ENCODE results near the gene RAD23A. TPM values are rescaled to one million over a fixed set of nuclear protein-coding genes. Genes with fewer than 3 reads are reported as not detected.

Gene RAD23A
- total RNA-seq, 1 donor from 2014 or later: 37.7 TPM

DNA sequence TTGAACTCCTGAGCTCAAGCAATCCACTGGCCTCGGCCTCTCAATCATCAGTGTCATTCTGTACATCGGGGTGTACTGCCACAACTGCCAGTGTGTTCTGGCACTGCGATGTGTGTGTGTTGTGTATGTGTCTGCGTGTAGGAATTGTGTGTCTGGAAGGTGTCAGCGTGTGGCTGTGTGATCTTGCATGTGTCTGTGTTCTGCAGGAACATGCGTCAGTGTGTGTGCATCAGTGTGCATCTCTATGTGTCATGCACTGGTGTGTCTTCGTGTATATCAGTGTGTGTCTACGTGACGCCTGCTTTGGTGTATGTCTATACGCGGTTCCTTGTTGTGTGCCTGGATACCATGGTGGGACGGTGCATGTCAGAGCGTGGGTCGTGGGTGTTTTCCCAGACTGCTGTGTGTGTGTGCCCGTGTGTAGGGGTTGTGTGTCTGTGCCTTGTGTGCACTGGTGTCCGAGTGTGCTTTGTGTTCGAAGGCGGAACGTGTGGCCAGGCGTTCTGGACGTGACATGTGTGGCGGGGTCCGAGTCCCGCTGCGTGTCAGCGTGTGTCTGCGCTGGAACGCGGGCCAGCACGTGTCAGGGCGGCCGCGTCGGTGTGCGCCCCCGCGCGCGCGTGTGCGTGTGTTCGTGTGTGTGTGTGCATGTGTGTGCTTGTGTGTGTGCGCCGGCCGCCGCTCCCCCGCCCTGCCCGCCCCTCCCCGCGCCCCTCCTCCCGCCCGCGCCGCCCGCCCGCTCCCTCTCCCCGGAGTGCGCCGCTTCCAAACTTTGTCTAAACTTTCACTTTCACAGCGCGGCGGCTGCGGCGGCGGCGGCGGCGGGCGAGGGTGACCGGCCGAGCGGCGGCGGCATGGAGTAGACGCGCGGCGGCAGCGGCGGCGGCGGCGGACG lies 49.3 kb downstream of the RAD23A start, which contains the start of gene NFIX:
NFIX (plus strand) TSS at position 775 of the 895 bp plus-strand sequence. CDS start 363 bp downstream, outside the sequence.
- H3K4me3 Mint-ChIP-seq: peak within 1 kb of the TSS; percentile 90
- H3K27me3 Mint-ChIP-seq (ENCODE audit: insufficient read depth, low read depth): peaks cover 70% of the 10 kb centered on the region
- Histone ChIP-seq H3K9ac (no peak within 1 kb of the TSS), H3K4me2 (peak within 1 kb of the TSS; percentile 73), H3K27me3 (peaks cover 98% of the 10 kb centered on the region), H3K27ac (no peak within 1 kb of the TSS), H2AFZ (replicated peaks) (no peak within 1 kb of the TSS), H3K36me3 (no peaks in the 10 kb centered on the region), H3K4me1 (no peaks in the 10 kb centered on the region), H3K4me3 (peak within 1 kb of the TSS; percentile 40), H3F3A (ENCODE audit: low read depth) (peaks cover 6% of the 10 kb centered on the region), H4K20me1 (ENCODE audit: low read depth) (peaks cover 36% of the 10 kb centered on the region), H3K9me3 (ENCODE audit: low read depth) (no peaks in the 10 kb centered on the region), H3K79me2 (ENCODE audit: low read depth) (no peaks in the 10 kb centered on the region)
- H3K9me3 Mint-ChIP-seq: peaks cover 7% of the 10 kb centered on the region
- TF ChIP-seq EZH2phosphoT487 (IDR thresholded peaks at IDR 0.05): peak; percentile 86
- TF ChIP-seq EZH2 (IDR thresholded peaks at IDR 0.05): peak; percentile 87
- TF ChIP-seq, protein P1, sequence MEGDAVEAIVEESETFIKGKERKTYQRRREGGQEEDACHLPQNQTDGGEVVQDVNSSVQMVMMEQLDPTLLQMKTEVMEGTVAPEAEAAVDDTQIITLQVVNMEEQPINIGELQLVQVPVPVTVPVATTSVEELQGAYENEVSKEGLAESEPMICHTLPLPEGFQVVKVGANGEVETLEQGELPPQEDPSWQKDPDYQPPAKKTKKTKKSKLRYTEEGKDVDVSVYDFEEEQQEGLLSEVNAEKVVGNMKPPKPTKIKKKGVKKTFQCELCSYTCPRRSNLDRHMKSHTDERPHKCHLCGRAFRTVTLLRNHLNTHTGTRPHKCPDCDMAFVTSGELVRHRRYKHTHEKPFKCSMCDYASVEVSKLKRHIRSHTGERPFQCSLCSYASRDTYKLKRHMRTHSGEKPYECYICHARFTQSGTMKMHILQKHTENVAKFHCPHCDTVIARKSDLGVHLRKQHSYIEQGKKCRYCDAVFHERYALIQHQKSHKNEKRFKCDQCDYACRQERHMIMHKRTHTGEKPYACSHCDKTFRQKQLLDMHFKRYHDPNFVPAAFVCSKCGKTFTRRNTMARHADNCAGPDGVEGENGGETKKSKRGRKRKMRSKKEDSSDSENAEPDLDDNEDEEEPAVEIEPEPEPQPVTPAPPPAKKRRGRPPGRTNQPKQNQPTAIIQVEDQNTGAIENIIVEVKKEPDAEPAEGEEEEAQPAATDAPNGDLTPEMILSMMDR (IDR thresholded peaks at IDR 0.05): no peak
- peaks cover 15% of the 10 kb centered on the region for H3K4me1 Mint-ChIP-seq
- H3K36me3 Mint-ChIP-seq: no peaks in the 10 kb centered on the region
- H3K27ac Mint-ChIP-seq: no peak within 1 kb of the TSS
- DNase-seq (ENCODE audit: low spot score): peak; percentile 89

DNA sequence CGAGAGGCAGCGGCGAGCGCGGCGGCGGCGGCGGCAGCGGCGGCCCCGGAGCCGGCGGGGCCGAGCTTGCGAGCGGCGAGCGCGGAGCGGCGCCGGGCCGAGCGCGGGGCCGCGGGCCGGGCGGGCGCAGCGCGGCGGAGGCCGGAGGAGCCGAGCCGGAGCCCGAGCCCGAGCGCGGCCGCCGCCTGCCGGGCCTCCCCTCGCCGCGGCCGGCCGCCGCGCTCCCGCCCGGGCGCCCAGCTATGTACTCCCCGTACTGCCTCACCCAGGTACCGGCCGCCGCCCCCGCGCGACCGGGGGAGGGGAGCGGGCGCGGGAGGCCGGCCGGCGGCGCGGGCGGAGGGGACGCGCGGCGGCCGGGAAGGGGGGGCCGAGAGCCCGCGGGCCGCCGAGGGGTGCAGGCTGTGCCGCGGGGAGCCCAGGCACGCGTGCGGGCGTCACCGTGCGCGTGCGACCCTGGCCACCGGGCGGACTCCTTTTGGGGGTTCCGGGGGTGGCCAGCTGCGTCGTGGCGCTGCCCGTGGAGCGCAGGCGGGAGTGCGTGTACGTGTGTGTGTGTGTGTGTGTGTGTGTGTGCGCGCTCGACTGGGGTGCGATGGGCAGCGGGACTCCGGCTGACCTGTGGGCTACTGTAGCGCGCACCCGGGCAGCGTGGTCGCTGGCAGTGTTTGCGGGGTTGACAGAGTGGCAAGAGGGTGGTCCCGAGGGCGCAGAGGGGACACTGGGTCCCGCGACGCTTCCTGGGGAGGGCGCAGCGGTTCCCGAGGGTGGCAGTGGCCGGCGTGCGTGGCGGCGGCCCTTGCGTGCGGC lies 50.1 kb downstream of the RAD23A start:
- H3K27me3 Mint-ChIP-seq (ENCODE audit: insufficient read depth, low read depth): peaks cover 73% of the 10 kb centered on the region
- Histone ChIP-seq H3K27me3 (peaks cover 98% of the 10 kb centered on the region), H3K27ac (no peak overlapping the region), H3K79me2 (ENCODE audit: low read depth) (no peaks in the 10 kb centered on the region), H2AFZ (replicated peaks) (no peak overlapping the region), H3K9me3 (ENCODE audit: low read depth) (no peaks in the 10 kb centered on the region), H3F3A (ENCODE audit: low read depth) (peaks cover 6% of the 10 kb centered on the region), H3K4me3 (peak overlapping the region; percentile 28), H3K9ac (no peak overlapping the region), H4K20me1 (ENCODE audit: low read depth) (peaks cover 36% of the 10 kb centered on the region), H3K4me2 (peak overlapping the region; percentile 55), H3K36me3 (no peaks in the 10 kb centered on the region), H3K4me1 (no peaks in the 10 kb centered on the region)
- peaks cover 9% of the 10 kb centered on the region for H3K9me3 Mint-ChIP-seq
- no peak overlapping the region for H3K27ac Mint-ChIP-seq
- TF ChIP-seq EZH2 (IDR thresholded peaks at IDR 0.05) (no peak), EZH2phosphoT487 (IDR thresholded peaks at IDR 0.05) (no peak)
- TF ChIP-seq, protein P1 (IDR thresholded peaks at IDR 0.05): no peak
- H3K4me1 Mint-ChIP-seq: peaks cover 12% of the 10 kb centered on the region
- no peak for DNase-seq (ENCODE audit: low spot score)
- H3K36me3 Mint-ChIP-seq: no peaks in the 10 kb centered on the region
- H3K4me3 Mint-ChIP-seq: peak overlapping the region; percentile 81

DNA sequence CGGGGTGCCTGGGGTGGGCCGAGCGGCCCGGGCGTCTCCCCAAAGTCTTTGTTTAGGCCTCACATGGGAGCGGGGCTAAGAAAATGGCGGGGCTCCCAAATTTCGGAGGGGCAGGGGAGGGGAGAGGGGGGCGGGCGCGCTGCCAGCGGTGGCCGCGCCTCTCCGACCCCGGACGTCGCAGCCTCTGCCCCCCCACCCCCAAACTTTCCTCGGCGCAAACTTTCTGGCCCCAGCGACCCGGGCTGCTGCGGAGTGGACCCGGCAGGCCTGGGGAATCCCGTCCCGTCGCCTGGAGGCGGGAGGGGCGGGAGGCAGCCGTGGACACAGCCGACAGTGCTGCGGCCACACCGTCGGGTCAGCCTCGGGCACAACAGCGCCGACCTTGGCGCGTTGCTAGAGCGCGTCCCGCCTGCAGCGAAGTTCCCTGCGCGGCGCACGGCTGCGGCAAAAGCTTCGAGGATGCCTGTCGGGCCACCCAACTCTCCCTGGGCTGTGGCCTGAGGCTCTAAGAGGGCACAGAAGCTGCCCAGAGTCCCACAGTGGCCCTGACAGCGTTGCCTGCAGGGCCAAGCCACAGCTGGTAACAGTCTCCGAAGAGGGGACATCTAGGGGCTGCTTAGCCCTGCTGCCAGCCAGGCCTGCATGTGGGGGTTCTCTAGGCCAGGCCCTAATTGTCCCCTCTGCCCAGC lies 50.9 kb downstream of the RAD23A start:
- Histone ChIP-seq H3K27me3 (peaks cover 98% of the 10 kb centered on the region), H3K4me2 (peak overlapping the region; percentile 55), H3K4me1 (no peaks in the 10 kb centered on the region), H3K4me3 (no peak overlapping the region), H3F3A (ENCODE audit: low read depth) (peaks cover 6% of the 10 kb centered on the region), H4K20me1 (ENCODE audit: low read depth) (peaks cover 36% of the 10 kb centered on the region), H3K9me3 (ENCODE audit: low read depth) (no peaks in the 10 kb centered on the region), H3K79me2 (ENCODE audit: low read depth) (no peaks in the 10 kb centered on the region), H3K9ac (no peak overlapping the region), H3K36me3 (no peaks in the 10 kb centered on the region), H2AFZ (replicated peaks) (no peak overlapping the region), H3K27ac (no peak overlapping the region)
- Mint-ChIP-seq H3K27ac (no peak overlapping the region), H3K36me3 (no peaks in the 10 kb centered on the region), H3K4me1 (peaks cover 7% of the 10 kb centered on the region), H3K27me3 (ENCODE audit: insufficient read depth, low read depth) (peaks cover 70% of the 10 kb centered on the region), H3K9me3 (peaks cover 10% of the 10 kb centered on the region), H3K4me3 (peak overlapping the region; percentile 78)
- DNase-seq (ENCODE audit: low spot score): peak; percentile 73
- TF ChIP-seq, protein P1 (IDR thresholded peaks at IDR 0.05): peak; percentile 27
- TF ChIP-seq EZH2phosphoT487 (IDR thresholded peaks at IDR 0.05) (peak; percentile 99), EZH2 (IDR thresholded peaks at IDR 0.05) (peak; percentile 100)

Measured in neural progenitor cell (in vitro differentiated cells).